Pancreas (tissue), 10 donors: ENCODE results near the gene AGR2. TPM values are rescaled to one million over a fixed set of nuclear protein-coding genes. Genes with fewer than 3 reads are reported as not detected.

ENCODE experiments used
- ATAC-seq, 4 donors: fragments of 200-7000 bp; cut with Tn5 transposase; one replicate each; pipeline versions ENCODE4 v1.8.0 to v1.9.1; 2020; ENCODE audit warnings: mild to moderate bottlenecking in 4 of 4, moderate library complexity in 4 of 4
- DNase-seq, 6 donors: peaks; one replicate each; pipeline ENCODE4 v3.0.0-alpha.2; 2020
- FAIRE-seq: peaks from 2 replicates; lab custom pipeline; 2012; peaks lifted over from hg19 to GRCh38; lab: Jason Lieb, UNC
- H3K27ac ChIP-seq, 4 donors: fragments of 200-600 bp; sonication (generic); 1 replicate in 3 of 4; 2 replicates in 1 of 4; pipeline versions ENCODE4 v1.5.0 to v1.8.0; 2020
- H3K27me3 ChIP-seq, 4 donors: fragments of 200-600 bp; one replicate each; pipeline ENCODE4 v1.8.0; 2021
- H3K36me3 ChIP-seq, 3 donors: fragments of 200-600 bp; sonication (generic) in 1 of 3; one replicate each; pipeline versions ENCODE4 v1.5.0 to v1.8.0; 2020 to 2021
- H3K4me1 ChIP-seq, 3 donors: fragments of 200-600 bp; one replicate each; pipeline ENCODE4 v1.8.0; 2021
- H3K4me3 ChIP-seq, 4 donors: fragments of 200-600 bp; sonication (generic) in 2 of 4; one replicate each; pipeline versions ENCODE4 v1.5.0 to v1.8.0; 2020 to 2021
- H3K9me3 ChIP-seq, 4 donors: fragments of 200-600 bp; one replicate each; pipeline ENCODE4 v1.8.0; 2021
- WGBS, 2 donors: extraction: QIAGEN DNeasy Blood & Tissue Kit; methylation state at CpG; one replicate each; pipeline ENCODE4 v1.1.7; 2013; 5-methylcytosine and 5-hydroxymethylcytosine counted together
- intact Hi-C, 3 donors: fragments of 100-400 bp; cut with DNase I; formaldehyde crosslinking; loops; one replicate each; pipeline versions ENCODE4 v1.11.1 to v1.14.2; 2022
- polyA plus RNA-seq, 2 donors: library from polyadenylated mRNA; stranded (reverse); fragments of 200-250 nt; gene quantifications; one replicate each; pipeline ENCODE4 v1.2.3, GENCODE V29; 2013
- total RNA-seq, 6 donors: library from RNA; stranded (reverse); fragmentation: NEBNext Ultra II Directional in 4 of 6; extraction: Animal tissue kit (Norgen Biotek cat#: 25700) in 4 of 6; gene quantifications; one replicate each; pipeline versions ENCODE4 v1.2.1 to v1.2.4, GENCODE V29; 2021 to 2023
- TF ChIP-seq, protein P1 (sequence below), 4 donors: fragments of 200-600 bp; sonication (generic) in 3 of 4; IDR thresholded peaks; one replicate each; pipeline versions ENCODE4 v1.5.0 to v1.8.0; 2021; ENCODE audit warnings: antibody characterized with exemption in 4 of 4
- donor health status: healthy with polysubstance abuse.
- donor health status: DM: no; HTN: no; CAD: no; lungs with moderate emphysema.
- donor health status: DM: no; HTN: no; CAD: no.
- donor health status: control.
- donor health status: control.
- donor health status: Bipolar disorder and iron deficiency.
- donor health status: DM: yes; HTN: yes; CAD: no.
- donor health status: DM: no; HTN: no; CAD: no.
- donor health status: DM: no; HTN: no; CAD: no.
- donor health status: DM: yes; HTN: yes; CAD: no.

The AGR2 gene
- total and polyA plus RNA-seq, 8 donors = 2.3 to 31.5 (median 11.5) TPM

DNA sequence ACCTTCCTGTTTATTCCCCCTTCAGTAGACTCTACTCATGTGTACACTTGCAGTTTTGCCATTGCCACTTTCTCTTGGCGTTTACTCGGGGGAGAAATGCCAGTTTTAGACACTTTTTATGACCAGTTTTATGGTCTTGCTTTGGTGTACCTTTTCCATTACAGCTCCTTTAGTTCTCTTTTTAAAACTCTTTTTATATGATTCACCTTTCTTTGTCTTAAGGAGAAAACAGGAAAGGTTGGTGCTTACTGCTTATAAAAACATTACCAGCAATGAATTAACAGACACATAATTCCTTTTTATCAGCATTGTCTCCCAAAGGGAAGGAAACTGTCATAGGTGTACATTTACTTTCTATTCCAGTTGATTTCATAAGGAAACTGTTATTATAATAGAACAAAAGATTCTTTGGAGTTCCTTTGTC lies 39.4 kb downstream of the AGR2 start:
- H3K4me1 ChIP-seq = peaks cover 0 to 14% (median 4%) of the 10 kb centered on the region in 3 donors
- no peaks in the 10 kb centered on the region for H3K9me3 ChIP-seq
- H3K27ac ChIP-seq = no peak overlapping the region
- DNase-seq (no peak), ATAC-seq (peak in 1 of 4 donors; percentile 10), FAIRE-seq (no peak)
- intact Hi-C loops = no loop called here
- WGBS, 2 donors = 50 to 58% methylated on average over 2 of the region's 2 CpGs
- no peaks in the 10 kb centered on the region for H3K36me3 ChIP-seq
- TF ChIP-seq, protein P1, sequence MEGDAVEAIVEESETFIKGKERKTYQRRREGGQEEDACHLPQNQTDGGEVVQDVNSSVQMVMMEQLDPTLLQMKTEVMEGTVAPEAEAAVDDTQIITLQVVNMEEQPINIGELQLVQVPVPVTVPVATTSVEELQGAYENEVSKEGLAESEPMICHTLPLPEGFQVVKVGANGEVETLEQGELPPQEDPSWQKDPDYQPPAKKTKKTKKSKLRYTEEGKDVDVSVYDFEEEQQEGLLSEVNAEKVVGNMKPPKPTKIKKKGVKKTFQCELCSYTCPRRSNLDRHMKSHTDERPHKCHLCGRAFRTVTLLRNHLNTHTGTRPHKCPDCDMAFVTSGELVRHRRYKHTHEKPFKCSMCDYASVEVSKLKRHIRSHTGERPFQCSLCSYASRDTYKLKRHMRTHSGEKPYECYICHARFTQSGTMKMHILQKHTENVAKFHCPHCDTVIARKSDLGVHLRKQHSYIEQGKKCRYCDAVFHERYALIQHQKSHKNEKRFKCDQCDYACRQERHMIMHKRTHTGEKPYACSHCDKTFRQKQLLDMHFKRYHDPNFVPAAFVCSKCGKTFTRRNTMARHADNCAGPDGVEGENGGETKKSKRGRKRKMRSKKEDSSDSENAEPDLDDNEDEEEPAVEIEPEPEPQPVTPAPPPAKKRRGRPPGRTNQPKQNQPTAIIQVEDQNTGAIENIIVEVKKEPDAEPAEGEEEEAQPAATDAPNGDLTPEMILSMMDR (IDR thresholded peaks at IDR 0.05) = no peak
- H3K4me3 ChIP-seq = no peak overlapping the region
- no peaks in the 10 kb centered on the region for H3K27me3 ChIP-seq

DNA sequence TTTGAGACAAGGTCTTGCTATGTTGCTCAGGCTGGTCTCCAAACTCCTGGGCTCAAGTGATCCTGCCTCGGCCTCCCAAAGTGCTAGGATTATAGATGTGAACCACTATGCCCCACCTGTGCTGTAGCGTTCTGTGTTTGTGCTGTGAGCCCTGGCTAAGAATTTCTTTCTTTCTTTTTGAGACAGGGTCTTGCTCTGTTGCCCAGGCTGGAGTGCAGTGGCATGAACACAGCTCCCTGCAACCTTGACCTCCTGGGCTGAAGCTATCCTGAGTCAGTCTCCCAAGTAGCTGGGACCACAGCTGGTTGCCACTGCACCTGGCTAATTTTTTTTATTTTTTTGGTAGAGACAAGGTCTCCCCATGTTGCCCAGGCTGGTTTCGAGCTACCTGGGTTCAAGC lies 39.9 kb downstream of the AGR2 start:
- no peaks in the 10 kb centered on the region for H3K27me3 ChIP-seq
- intact Hi-C loops = no loop called here
- DNase-seq = no peak
- H3K4me3 ChIP-seq = no peak overlapping the region
- 95% methylated on average over 3 of the region's 3 CpGs for WGBS, 2 donors
- peaks cover 0 to 14% (median 4%) of the 10 kb centered on the region in 3 donors for H3K4me1 ChIP-seq
- H3K27ac ChIP-seq = no peak overlapping the region
- H3K36me3 ChIP-seq = no peaks in the 10 kb centered on the region
- FAIRE-seq = no peak
- ATAC-seq = peak in 1 of 4 donors; percentile 7
- TF ChIP-seq, protein P1 (IDR thresholded peaks at IDR 0.05) = no peak
- H3K9me3 ChIP-seq = no peaks in the 10 kb centered on the region

DNA sequence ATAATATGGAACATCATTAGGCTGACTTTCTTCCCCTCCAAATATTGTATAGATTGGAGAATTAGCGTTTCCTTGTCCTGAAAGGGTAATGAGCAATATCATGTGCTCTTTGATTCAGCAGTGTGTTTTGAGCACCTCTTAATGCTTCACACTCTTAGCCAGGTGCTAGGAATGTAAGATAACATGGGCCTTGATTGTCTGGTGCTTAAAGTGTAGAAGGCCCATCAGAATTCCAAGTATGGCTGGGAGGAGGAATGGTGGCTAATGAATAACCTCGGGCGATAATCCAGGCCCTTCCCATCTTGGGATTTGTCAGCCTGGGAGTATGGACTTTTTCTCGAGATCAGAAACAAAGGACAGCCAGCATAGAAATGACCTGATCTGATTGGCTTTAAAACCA lies 42.6 kb downstream of the AGR2 start:
- no peaks in the 10 kb centered on the region for H3K27me3 ChIP-seq
- no peaks in the 10 kb centered on the region for H3K36me3 ChIP-seq
- intact Hi-C loops = no loop called here
- H3K27ac ChIP-seq = no peak overlapping the region
- peaks cover 0 to 24% (median 5%) of the 10 kb centered on the region in 3 donors for H3K4me1 ChIP-seq
- DNase-seq (peak in 3 of 6 donors; percentile 11 to 22 (median 18)), FAIRE-seq (no peak), ATAC-seq (peak; percentile 66 to 82 (median 72))
- WGBS, 2 donors = 43 to 44% methylated on average over 4 of the region's 4 CpGs
- no peaks in the 10 kb centered on the region for H3K9me3 ChIP-seq
- no peak overlapping the region for H3K4me3 ChIP-seq
- TF ChIP-seq, protein P1 (IDR thresholded peaks at IDR 0.05) = no peak

DNA sequence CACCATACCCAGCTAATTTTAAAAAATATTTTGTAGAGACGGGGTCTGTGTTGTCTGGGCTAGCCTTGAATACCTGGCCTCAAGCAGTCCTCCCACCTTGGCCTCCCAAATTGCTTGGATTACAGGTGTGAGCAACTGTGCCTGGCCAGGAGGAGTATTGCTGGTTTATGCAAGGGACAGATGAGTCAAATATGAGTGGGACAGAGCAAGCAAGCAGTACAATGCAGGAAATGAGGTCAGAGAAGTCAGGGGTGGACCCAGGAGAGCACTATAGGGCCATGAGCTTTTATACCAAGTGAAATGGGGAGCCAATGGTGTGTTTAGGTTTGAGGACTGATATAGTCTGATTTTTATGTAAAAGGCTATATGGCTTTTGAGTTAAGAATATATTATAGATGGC lies 45.0 kb downstream of the AGR2 start:
- TF ChIP-seq, protein P1 (IDR thresholded peaks at IDR 0.05) = no peak
- FAIRE-seq = no peak
- Histone ChIP-seq H3K27ac (no peak overlapping the region), H3K4me1 (peaks cover 7 to 31% (median 21%) of the 10 kb centered on the region in 3 donors), H3K4me3 (no peak overlapping the region), H3K27me3 (no peaks in the 10 kb centered on the region), H3K36me3 (no peaks in the 10 kb centered on the region), H3K9me3 (no peaks in the 10 kb centered on the region)
- DNase-seq = no peak
- 96 to 100% methylated on average over 1 of the region's 1 CpG for WGBS, 2 donors
- no peak for ATAC-seq
- intact Hi-C loops = no loop called here
